HG03025 (cell line): Measurements from ENCODE around the gene TAOK1.

Experiments
- ATAC-seq: cut with Tn5 transposase; IDR thresholded peaks from one replicate; pipeline ENCODE4 v1.9.1; 2021; ENCODE audit warnings: mild to moderate bottlenecking, moderate library complexity; ENCODE audit not compliant: unreplicated experiment, low FRiP score

Gene TAOK1

GRCh38 chr17:29579866-29580771 lies 190.0 kb downstream of the TAOK1 start:
- no peak for ATAC-seq

- ATAC-seq, result no peak
Measured at GRCh38 chr17:29581583-29582253, 191.6 kb downstream of the TAOK1 start.

- no peak for ATAC-seq
Measured at GRCh38 chr17:29582254-29582765, 192.1 kb downstream of the TAOK1 start.

GRCh38 chr17:29582772-29583171 lies 192.6 kb downstream of the TAOK1 start:
- no peak for ATAC-seq

GRCh38 chr17:29583324-29584248 lies 193.4 kb downstream of the TAOK1 start:
- ATAC-seq, result no peak

- ATAC-seq, result no peak
Measured at GRCh38 chr17:29584452-29585079, 194.4 kb downstream of the TAOK1 start.

- no peak for ATAC-seq
Measured at GRCh38 chr17:29585080-29585751, 195.1 kb downstream of the TAOK1 start.

GRCh38 chr17:29586676-29587469 lies 196.7 kb downstream of the TAOK1 start:
- no peak for ATAC-seq

- no peak for ATAC-seq
Measured at GRCh38 chr17:29587591-29587990, 197.4 kb downstream of the TAOK1 start.

- no peak for ATAC-seq
Measured at GRCh38 chr17:29588017-29588561, 197.9 kb downstream of the TAOK1 start.

GRCh38 chr17:29588562-29589411 lies 198.6 kb downstream of the TAOK1 start:
- no peak for ATAC-seq

GRCh38 chr17:29589524-29590410 lies 199.6 kb downstream of the TAOK1 start, which contains the start of gene GIT1:
Gene GIT1 (minus strand): TSS chr17:29589648. CDS start chr17:29589378, 270 bp downstream.
- peak; percentile 44 for ATAC-seq

- no peak for ATAC-seq
Measured at GRCh38 chr17:29590411-29591145, 200.4 kb downstream of the TAOK1 start.

- ATAC-seq, result no peak
Measured at GRCh38 chr17:29591146-29591736, 201.1 kb downstream of the TAOK1 start.
